NB4 (cell line): ENCODE results near the gene IFNE.

ENCODE experiments used
- DNase-seq: peaks from one replicate; pipeline ENCODE4 v3.0.0; 2010; ENCODE audit warnings: low read depth
- H3K4me3 ChIP-seq: one replicate; pipeline ENCODE4 v1.5.1; 2011; ENCODE audit warnings: mild to moderate bottlenecking, low read depth, low read length, moderate library complexity
- CTCF ChIP-seq: IDR thresholded peaks from one replicate; pipeline ENCODE4 v1.5.1; 2012; ENCODE audit warnings: low read depth, low read length
- MYC ChIP-seq: IDR thresholded peaks from 2 replicates; pipeline ENCODE4 v1.6.1; 2011; ENCODE audit warnings: low read depth, low read length
- POLR2A ChIP-seq: IDR thresholded peaks from 2 replicates; pipeline ENCODE4 v1.6.1; 2011; ENCODE audit warnings: mild to moderate bottlenecking; ENCODE audit not compliant: insufficient read length; ENCODE audit errors: extremely low read depth
- TF ChIP-seq, protein P1 (sequence below): IDR thresholded peaks from 2 replicates; pipeline ENCODE4 v1.6.1; 2011; ENCODE audit warnings: low read depth, low read length

Gene IFNE

DNA sequence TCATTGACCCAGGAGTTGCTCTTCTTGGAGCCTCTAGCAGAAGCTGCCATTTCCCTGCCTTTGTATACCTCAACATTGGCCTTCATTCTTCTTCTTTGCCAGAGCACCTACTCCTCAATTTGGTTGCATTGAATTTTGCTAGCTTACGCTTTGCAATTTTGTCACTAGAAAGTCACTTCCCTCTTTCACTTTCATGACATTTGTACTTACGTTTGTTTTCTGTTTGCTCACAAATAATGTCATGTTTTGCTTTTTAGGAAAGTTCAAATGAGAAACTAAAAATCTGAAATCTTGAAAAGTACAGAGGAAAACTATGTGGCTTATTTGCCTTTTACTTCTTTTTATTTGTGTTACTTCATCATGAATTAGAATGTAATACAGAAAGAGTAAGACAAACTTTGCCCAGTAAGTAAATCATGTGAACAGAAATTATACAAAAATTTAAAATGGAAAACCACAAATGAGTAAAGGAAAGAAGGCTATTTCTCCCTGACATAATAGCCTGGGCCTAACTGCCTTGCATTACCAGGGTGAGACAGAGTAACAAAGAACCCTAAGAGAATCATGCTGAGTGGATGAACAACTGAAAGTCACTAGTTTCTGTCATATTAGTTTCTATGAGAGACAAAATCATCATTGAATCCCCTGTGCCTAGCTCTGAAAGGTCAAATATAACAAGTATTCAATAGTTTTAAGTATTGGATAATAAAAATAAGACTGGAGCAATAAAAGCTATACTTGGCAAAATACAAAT is 49.3 kb downstream of the IFNE start:
- no peak overlapping the region for H3K4me3 ChIP-seq
- DNase-seq: peak; percentile 36
- TF ChIP-seq POLR2A (no peak), MYC (no peak), CTCF (no peak)
- TF ChIP-seq, protein P1, sequence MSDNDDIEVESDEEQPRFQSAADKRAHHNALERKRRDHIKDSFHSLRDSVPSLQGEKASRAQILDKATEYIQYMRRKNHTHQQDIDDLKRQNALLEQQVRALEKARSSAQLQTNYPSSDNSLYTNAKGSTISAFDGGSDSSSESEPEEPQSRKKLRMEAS: no peak
